Measurements from ENCODE around the gene RNU6-1. TPM values are rescaled to one million over a fixed set of nuclear protein-coding genes. Genes with fewer than 3 reads are reported as not detected.

RNU6-1 gene
- polyA plus RNA-seq, 1 experiment = not detected

GRCh38 chr15:67849538-67849937 is 9.7 kb upstream of the RNU6-1 start:
- H3K4me3 ChIP-seq (ENCODE audit: low read depth, low read length) = no peak overlapping the region
- no peaks in the 10 kb centered on the region for H3K9me3 ChIP-seq (ENCODE audit: control insufficient read depth, insufficient read depth, low read length)
- peaks cover 13% of the 10 kb centered on the region for H3K27me3 ChIP-seq (ENCODE audit: control insufficient read depth, insufficient read depth, low read length)
- no peak for DNase-seq (ENCODE audit: low read depth, low spot score)
- no peak overlapping the region for H3K27ac ChIP-seq (ENCODE audit: low read depth, low read length)
- no peak for TF ChIP-seq CTCF (IDR thresholded peaks at IDR 0.05; ENCODE audit: low read depth, low read length)
- ChIA-PET POLR2A (no interaction called here), CTCF (no interaction called here)

GRCh38 chr15:67845974-67846373 is 6.1 kb upstream of the RNU6-1 start:
- Histone ChIP-seq H3K27me3 (ENCODE audit: control insufficient read depth, insufficient read depth, low read length) (peaks cover 6% of the 10 kb centered on the region), H3K9me3 (ENCODE audit: control insufficient read depth, insufficient read depth, low read length) (no peaks in the 10 kb centered on the region), H3K4me3 (ENCODE audit: low read depth, low read length) (no peak overlapping the region), H3K27ac (ENCODE audit: low read depth, low read length) (no peak overlapping the region)
- POLR2A ChIA-PET = no interaction called here
- no peak for DNase-seq (ENCODE audit: low read depth, low spot score)
- CTCF ChIA-PET = interaction anchor here (0.7 kb wide), 1 partner anchor 16 kb away, joined by 3 read pairs; no protein-coding TSS in a partner anchor
- TF ChIP-seq CTCF (IDR thresholded peaks at IDR 0.05; ENCODE audit: low read depth, low read length) = no peak

DNA sequence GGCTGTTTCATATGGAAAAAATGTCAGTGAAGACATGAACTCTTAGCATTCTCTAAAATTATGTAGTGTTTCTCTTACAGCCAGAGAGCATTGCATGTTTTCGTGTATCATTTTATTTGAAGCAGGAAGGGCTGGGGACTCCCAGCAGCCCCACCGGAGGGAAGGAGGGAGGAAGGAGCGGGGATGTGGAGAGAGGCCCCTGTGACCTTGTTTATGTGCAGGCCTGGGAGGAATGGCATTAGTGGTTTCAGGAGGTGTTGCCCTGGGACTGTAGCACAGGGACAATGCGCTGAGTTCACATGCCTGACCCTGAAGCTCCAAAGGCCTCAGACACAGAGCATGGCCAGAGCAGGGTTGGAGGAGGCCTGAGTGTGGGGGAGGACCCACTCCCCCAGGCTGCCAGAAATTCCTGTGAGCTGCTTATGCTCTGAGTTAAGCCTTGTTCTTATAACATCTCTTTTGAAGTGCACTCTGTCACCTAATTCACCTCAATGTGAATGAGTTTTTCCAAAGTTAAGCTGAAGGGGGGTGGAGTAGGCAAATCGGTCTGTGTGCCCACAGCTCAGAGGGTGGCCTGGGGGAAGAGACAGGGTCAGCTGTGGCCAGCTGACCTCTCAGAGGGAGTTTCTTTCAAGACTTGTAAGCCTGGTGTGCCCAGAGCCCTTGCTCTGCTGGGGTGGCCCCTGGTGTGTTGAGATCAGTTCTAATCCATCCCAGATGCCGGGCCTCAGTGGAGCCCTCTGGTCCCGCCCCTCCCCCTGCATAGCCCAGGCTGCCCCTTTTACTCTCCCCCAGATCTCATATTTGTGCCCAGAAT is 3.9 kb upstream of the RNU6-1 start:
- no peak for TF ChIP-seq CTCF (IDR thresholded peaks at IDR 0.05; ENCODE audit: low read depth, low read length)
- CTCF ChIA-PET = interaction anchor here (0.7 to 2.2 kb wide), 2 partner anchors 311 to 367 kb away, joined by 4 to 6 read pairs; no protein-coding TSS in a partner anchor
- no peak for DNase-seq (ENCODE audit: low read depth, low spot score)
- H3K27me3 ChIP-seq (ENCODE audit: control insufficient read depth, insufficient read depth, low read length) = peaks cover 2% of the 10 kb centered on the region
- POLR2A ChIA-PET = interaction anchor here (0.7 kb wide), 1 partner anchor 722 kb away, joined by 3 read pairs; no protein-coding TSS in a partner anchor
- no peak overlapping the region for H3K4me3 ChIP-seq (ENCODE audit: low read depth, low read length)
- H3K9me3 ChIP-seq (ENCODE audit: control insufficient read depth, insufficient read depth, low read length) = no peaks in the 10 kb centered on the region; the same call in 1 of the 2 replicates
- H3K27ac ChIP-seq (ENCODE audit: low read depth, low read length) = no peak overlapping the region

GRCh38 chr15:67843092-67843501 is 3.3 kb upstream of the RNU6-1 start:
- Histone ChIP-seq H3K4me3 (ENCODE audit: low read depth, low read length) (no peak overlapping the region), H3K27me3 (ENCODE audit: control insufficient read depth, insufficient read depth, low read length) (peaks cover 3% of the 10 kb centered on the region), H3K27ac (ENCODE audit: low read depth, low read length) (no peak overlapping the region), H3K9me3 (ENCODE audit: control insufficient read depth, insufficient read depth, low read length) (no peaks in the 10 kb centered on the region; the same call in 1 of the 2 replicates)
- ChIA-PET POLR2A (interaction anchor here (0.7 kb wide), 1 partner anchor 721 kb away, joined by 3 read pairs; no protein-coding TSS in a partner anchor), CTCF (interaction anchor here (2.2 kb wide), 1 partner anchor 312 kb away, joined by 6 read pairs; no protein-coding TSS in a partner anchor)
- no peak for TF ChIP-seq CTCF (IDR thresholded peaks at IDR 0.05; ENCODE audit: low read depth, low read length)
- DNase-seq (ENCODE audit: low read depth, low spot score) = no peak

GRCh38 chr15:67841513-67841762 is 1.6 kb upstream of the RNU6-1 start:
- TF ChIP-seq CTCF (IDR thresholded peaks at IDR 0.05; ENCODE audit: low read depth, low read length) = no peak
- no peaks in the 10 kb centered on the region; the same call in 1 of the 2 replicates for H3K9me3 ChIP-seq (ENCODE audit: control insufficient read depth, insufficient read depth, low read length)
- peaks cover 6% of the 10 kb centered on the region for H3K27me3 ChIP-seq (ENCODE audit: control insufficient read depth, insufficient read depth, low read length)
- H3K27ac ChIP-seq (ENCODE audit: low read depth, low read length) = no peak overlapping the region
- DNase-seq (ENCODE audit: low read depth, low spot score) = no peak
- peak overlapping the region; percentile 92 for H3K4me3 ChIP-seq (ENCODE audit: low read depth, low read length)
- CTCF ChIA-PET = interaction anchor here (0.5 to 2.0 kb wide), 7 partner anchors 22 to 466 kb away, joined by 4 to 10 read pairs (median 6); no protein-coding TSS in a partner anchor
- POLR2A ChIA-PET = no interaction called here

All from AG04450 (cell line).